ENCODE results near the gene CAMKK1.

Gene CAMKK1

DNA sequence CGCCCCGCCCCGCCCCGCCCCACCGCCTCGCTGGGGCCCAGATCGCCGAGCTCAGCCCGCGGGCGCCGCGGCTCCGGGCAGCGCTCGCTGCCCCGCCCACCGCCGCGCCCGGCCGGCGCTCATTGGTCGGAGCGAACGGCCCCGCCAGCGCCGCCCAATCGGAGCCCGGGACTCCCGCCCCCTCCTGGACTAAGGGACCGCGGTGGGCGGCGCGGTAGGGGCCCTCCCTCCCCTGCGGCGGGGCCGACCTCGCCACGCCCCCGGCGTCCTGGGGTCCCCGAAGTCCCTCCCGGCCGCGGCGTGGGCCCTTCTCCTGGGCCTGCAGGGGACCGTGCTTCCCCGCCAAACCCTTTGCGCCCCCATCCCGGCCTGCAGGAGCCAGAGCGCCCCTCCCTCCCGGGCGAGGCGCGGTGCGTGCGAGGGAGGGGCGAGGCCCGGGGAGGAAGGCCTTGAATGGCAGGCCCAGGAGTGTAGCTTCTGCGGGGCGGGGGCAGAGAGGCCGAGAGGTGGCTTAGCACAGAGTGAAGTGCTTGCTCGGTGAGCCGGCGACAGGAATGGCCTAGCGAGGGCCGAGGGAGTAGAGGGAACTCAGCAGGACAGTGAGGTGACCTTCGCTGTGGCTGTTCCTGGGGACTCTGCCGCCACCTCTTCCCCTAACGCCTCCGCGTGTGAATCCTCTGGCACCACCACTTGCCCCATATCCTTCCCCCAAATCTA is at the start of gene CAMKK1:
Gene CAMKK1 (minus strand): TSS at position 51 of the 717 bp plus-strand sequence. CDS start 7,366 bp downstream, outside the sequence.
- peak; percentile 75 to 77 for DNase-seq

DNA sequence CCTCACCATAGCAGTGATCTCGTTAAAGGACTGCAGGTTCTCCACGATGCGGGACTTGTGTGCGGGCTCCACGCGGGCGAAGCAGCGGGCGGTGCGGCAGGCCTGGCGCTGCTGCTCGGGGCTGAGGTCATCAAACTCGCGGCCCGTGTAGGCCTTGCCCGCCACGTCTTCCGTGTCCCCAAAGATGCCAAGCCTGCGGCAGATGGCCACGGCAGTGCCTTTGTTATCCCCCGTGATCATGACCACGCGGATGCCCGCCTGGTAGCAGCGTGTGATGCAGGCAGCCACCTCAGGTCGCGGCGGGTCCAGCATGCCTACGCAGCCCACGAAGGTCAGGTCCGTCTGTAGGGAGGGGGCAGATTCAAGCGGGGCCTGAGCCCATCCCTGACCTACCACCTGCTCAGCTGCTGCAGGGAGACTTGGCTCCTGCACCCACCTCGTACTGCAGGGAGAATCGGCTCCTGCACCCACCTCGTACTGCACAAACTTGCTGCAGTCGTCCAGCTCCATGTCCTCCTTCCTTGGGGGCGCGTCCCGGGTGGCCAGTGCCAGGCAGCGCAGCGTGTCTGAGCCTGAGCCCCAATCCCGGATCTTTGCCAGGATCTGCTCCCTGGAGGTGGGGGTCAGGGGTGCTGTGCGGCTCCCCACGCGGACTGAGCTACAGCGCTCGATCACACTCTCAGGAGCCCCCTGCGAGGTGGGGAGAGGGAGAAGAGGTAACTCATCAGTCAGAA is 48.3 kb upstream of the CAMKK1 start:
- DNase-seq: no peak

DNA sequence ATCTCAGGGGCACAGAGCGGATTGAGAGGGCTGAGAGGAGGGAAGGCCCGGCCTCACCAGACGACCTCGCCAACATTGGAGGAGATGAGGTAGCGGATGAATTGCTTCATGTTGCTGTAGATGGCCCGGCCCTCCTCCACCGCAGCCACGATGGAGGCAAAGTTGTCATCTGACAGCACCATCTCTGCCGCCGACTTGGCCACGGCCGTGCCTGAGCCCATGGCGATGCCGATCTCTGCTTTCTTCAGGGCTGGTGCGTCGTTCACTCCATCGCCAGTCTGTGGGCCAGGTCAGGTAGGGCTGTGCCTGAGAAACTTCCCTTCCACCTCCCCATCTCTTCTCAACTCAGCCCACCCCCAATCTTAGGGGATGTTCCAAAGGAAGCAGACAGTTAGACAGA is 44.5 kb upstream of the CAMKK1 start:
- DNase-seq: no peak

DNA sequence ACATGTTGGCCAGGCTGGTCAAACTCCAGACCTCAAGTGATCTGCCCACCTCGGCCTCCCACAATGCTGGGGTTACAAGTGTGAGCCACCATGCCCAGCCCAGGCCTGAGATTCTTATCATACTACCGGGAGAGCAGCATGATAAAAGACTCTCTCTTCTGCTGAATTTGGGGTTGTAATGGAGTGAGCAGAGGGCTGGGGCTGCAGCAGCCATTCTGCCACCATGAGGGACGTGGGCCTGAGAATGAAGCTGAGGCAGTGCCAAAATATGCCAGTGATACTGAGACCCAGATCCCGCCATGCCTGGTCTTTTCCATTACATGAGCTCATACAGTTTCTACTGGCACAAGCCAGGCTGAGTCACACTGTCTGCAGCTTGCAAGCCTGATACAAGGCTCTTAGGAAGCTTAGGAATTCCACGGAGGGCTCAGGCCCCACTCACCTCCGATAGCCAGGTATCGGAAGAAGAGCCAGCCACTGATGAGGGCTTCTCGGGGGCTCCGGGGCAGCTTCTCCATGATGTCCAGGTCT is 43.0 kb upstream of the CAMKK1 start:
- DNase-seq: no peak

DNA sequence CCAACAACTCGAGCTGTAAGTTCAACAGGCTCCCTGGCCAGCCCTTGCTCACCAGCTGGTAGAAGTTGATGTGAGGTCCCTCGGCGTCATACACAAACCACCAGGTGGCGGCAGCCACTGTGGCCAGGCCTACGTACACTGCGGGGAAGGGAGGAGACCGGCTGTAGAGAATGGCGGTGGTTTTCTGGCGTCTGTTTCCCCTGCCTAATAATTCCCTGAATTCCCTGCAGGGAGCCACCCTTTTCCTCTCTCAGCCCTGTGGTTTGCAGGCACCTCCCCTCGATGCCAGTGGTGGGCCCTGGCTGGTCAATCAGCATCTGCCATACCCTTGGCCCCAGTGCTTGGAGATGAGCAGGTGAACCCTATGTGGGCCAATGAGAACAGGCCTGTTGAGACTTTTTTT is 42.3 kb upstream of the CAMKK1 start:
- peak; percentile 38 to 52 for DNase-seq

DNA sequence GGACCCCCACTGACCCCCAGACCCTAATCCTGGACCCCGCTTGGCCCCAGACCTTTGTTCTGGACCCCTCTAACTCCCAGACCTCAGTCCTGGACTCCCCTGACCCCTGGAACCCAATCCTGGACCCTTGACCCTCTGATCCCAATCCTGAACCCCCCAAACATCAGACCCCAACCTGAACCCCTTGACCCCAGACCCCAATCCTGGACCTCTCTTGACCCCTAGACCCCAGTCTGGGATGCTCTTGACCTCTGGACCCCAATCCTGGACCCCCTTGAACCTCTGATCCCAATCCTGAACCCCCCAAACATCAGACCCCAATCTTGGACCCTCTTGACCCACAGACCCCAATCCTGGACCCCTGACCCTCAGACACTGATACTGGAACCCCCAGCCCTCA is 36.9 kb upstream of the CAMKK1 start:
- DNase-seq: no peak

DNA sequence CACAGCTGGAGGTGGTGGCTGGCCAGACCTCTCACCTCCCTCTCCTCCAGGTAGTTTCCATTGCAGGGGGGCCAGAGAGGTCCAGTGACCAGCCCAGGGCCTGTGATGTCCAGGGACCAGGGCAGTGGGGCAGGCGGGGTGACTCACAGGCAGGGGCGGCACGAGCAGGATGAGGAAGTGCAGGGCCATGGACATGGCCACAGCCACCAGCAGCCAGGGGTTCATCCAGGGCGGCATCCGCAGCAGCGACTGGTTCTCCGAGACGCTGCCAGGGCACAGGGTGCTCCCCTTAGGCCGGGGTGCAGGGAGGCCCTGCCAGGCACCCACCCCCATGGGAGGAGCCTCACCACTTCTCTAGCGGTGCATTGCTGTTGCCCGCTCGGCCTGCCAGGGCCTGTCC is 36.3 kb upstream of the CAMKK1 start:
- no peak for DNase-seq

DNA sequence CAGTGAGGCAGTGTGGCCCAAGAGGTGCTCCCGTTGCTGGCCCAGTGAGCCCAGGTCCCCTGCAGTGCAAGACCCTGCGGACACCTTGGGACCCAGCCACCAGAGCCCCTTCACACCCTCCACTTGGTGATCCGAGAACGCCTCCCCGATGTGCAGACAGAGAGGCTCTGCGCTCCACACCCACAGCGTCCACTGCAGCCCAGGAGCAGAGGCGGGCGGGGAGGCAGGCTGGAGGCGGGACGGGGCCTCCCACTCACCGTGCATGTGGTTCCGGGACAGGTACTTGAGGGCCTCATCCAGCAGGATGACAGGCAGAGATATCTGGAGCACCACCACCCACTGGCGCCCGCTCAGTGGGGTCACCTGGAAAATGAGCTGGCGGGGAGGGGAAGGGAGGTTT is 35.6 kb upstream of the CAMKK1 start:
- DNase-seq: no peak

DNA sequence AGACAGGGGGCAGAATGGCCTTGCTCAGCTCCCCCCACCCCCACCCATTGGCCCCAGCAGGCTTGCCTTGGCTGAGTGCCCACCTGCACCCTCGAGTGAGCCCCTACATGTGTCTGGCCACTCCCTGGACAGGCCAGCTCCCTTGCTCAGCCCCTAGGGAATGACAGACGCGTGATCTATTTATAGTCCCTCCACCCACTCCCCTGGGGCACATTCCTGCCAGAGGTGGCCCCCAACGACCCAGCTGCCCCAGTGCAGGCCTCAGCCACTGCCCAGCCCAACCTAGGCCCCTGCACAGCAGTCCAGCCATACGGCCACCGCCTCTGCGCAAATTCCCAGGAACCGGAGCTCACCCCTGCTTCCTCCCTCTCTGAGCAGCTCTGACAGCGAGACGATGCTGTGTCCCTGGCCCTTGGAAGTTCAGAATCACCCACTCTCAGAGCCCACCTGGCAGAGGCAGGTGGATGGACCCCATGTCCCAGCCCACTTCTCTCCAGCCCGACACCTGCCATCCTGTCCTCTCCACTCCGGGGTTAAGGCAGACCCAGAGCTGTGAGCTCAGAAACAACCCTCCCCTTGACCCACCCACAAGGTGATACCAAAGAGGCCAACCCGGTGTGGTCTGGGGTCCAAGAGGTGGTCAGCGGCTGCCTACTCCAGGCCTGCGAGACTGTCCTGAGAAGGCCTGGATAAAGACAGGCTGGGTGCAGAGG is 34.9 kb upstream of the CAMKK1 start:
- DNase-seq: no peak

DNA sequence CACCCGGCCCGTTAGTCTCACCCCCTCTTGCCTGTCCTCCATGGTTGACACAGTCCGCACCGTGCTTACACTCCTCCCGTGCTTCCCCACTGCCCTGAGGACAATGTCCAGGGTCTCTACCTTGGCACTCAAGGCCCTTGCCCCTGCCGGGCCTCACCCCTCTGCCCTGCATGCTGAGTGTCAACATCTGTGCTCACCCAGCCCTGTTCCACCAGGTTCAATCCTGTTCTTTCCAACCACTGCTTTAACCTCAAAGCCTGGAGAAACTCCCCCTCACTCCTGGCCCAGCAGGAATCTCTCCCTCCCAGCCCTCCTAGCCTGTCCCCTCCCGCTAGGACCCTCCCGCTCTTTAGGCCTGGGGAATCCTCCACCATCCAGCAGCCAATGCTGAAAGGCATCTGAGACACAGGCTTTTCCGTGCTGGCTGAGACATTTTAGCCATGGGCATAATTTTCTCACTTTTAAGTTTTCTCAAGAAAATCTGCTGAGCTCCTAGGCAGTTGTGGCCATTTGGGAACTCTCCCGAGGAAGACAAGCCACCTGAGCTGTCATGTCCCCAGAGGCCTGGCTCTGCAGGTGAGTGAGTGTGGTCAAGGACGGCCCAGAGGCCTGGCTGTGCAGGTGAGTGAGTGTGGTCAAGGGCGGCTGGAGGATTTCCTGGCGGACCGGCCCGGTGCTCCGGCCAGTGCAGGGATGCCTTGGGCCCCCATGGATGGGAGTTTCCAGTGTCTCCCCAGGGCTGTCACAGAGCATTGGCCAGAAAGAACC is 34.2 kb upstream of the CAMKK1 start:
- DNase-seq: no peak

DNA sequence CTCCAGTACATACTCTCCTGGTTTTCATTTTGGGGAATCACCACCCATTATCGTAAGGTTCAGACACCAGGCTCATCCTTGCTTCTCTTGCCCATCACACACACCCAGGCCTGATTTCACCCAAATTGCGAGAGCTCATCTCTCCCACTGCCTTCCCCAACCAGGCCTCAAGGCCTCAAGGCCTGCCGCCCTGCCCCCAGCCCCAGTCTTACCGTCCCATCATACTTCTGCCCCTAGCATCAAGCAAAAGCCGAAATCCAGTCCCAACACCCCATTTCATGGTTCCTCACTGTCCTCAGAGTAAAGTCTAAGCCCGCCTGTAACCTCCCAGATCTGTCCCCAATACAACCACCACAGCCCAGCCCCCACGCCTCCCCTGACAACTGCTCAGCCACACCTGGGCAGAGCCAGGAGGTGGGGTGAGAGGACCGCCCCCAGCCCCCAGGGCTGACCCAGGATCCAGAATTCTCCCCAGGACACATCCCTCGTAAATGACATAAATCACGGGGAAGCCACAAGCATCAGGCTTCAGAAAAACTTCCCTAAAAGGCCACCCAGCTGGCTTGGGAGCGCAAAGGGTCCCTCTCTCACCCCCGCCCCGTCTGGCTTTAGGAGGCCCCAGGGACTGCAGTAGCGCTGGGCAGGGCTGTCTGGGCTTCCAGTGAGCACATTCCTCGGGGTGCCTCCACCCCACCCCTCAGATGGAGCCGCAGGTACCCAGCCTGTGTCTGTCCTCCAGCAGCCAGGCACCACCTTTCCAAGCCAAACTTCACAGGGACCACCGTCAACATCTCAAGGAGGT is 33.0 kb upstream of the CAMKK1 start:
- no peak for DNase-seq

DNA sequence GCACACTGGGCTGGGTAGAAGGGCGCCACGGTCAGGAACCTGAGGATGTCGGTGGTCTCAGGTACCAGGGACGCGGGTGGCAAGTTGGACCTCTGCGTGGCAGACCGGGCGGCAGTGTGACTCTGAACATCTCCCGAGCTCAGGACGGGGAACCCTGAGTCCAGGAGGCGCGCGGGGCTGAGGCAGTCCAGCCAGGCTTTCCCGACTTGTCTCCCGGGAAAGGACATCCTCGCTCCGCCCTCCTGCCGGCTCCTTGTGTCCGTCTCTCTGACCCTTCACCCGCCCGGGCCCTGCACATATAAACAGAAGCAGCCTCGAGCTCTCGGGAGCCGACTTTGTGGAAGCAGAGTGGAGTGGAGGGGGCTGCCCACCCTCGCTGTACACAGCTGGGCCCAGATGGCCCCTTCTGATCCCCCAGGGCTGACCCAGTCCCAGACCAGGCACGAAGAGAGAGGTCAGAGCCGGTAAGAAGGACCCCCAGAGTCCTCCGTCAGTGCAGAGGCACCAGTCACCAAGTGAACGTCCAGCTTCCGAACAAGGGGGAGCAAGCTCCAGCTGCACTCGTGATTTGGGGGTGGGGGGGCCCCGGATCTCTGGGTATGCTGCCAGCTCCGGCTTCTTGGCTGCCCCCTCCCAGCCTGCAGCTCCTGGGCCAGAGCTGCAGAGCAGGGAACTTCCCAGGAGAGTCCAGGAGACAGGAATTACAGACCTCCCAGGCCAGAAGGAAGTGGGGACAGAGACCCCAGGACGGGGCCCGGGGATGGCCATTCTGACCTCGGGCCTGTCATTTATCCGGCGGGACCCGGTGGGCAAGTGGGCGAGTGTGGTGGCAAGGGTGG is 31.9 kb upstream of the CAMKK1 start:
- no peak for DNase-seq

DNA sequence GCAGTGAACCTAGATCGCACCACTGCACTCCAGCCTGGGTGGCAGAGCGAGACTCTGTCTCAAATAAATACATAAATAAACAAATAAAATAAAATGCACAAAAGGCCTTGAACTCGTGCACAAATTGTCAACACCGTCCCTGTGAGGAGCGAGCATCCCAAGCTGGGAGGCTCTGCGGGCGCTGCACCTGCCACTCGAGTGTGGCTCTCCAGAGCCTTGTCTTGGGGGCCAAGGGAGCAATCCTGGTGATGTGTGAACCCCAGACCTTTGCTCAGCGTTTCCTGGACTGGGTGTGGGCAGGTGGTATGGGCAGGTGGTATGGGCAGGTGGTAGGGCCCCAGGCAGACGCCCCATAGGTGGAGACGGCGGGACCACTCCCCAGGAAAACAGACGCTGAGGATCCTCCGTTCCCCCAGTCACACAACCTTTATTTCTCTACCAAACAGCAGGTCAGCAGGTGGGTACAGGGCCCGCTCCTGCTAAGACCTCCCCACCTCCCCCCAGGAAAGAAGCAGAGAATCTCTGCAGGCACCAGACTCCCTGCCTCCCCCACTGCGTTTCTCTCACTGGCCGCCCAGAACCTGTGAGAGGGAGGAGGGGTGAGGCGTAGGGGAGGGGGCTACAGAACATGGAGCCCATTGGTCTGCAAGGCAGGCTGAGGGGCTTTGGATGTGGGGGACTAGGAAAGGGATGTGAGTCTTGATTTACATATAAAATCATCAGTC is 30.8 kb upstream of the CAMKK1 start:
- no peak for DNase-seq

DNA sequence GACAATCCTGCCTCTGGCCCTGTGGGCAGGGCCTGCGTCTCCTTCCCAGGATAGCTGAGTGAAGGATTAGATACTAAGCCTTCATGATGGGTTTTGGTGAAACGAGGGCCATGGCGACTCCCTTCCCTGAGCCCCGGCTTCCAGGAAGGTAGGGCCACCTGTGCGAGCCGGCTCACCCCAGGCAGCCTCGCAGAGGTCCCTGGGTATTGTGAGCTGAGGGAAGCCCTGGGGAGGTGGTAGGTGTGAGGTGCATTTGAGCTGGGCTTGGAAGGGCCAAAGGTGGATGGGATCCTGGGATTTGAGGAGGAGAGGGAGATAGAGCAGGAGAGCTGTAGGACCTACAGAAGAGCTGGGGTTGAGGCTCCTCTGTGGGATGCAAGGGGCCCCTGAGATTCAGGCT is 29.9 kb upstream of the CAMKK1 start:
- DNase-seq: no peak

DNA sequence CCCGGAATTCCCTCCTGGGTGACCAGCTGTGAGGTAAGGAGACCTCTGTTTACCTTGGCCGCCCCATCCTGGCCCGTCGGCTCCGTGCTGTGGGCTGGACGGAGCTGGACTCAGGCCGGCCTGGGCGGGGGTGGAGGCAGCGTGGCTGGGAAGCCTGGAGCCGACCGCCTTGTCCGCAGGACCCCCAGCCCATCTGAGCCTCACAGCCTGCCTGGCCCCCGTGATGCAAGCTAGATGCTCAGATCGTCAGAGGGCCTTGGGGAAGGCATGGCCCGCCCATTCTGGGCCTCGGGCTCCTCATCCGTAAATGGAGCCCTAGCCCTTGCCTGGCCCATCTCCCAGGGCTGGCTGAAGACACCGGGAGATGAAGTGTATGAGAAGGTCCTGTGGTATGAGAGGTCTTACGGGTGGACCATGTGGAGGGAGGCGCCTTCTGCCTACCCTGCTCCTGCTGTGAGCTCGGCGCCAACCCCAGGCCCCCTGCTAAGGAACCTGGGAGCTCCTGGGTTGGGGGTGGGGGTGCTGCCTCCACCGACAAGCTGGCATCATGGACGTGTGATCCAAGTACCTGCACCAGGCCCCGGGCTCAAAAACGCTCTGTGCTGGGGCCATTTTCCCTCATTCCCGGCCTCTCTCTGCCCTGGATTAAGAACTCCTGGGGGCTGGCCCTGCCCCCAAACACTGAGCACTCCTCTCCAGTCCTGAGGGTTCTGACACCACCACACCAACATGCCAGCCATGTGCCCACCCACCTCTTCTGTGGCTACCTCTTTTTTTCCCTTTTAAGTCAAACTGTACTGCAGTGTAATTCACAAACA is 28.9 kb upstream of the CAMKK1 start:
- no peak for DNase-seq

DNA sequence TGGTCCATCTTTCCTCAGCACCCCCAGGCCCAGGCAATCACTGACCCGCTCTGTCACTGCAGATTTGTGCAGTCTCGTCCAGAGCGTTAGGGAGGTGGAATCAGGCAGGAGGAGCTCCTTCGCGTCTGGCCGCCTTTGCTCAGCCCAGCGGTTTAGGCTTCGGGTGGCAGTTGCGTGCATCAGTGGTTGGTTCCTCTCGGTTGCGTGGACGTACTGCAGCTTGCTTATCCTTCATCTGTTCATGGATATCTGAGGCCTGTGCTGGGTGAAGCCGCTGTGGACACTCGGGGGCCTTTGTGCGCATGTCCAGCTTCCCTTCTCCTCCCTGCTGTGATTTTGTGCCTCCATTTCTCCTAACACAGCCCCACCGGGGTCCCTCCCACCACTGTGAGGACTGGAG is 28.2 kb upstream of the CAMKK1 start:
- no peak for DNase-seq

DNA sequence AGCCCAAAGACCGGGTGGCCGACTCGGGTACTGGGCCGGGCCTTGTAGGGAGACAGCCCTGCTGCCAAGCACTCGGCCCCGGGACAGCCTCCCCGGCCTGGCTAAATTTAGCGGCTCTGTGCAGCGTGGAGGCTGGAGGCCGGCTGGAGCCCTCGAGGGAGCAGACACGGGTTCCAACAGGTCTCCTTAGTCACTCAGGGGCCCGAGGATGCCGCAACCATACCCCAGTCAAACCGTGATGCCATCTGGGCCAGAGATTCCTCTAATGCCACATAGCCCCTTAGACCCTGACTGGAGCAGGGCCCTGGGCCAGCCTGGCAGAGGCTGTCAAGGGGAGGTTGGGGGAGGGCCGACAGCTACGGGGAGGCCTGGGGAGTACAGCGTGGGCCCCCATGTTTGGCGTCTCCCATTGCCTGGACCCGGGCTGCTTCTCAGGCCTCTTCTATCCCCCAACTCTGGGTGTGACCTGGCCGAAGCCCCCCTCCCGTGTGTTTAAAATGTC is 26.3 kb upstream of the CAMKK1 start:
- no peak for DNase-seq

DNA sequence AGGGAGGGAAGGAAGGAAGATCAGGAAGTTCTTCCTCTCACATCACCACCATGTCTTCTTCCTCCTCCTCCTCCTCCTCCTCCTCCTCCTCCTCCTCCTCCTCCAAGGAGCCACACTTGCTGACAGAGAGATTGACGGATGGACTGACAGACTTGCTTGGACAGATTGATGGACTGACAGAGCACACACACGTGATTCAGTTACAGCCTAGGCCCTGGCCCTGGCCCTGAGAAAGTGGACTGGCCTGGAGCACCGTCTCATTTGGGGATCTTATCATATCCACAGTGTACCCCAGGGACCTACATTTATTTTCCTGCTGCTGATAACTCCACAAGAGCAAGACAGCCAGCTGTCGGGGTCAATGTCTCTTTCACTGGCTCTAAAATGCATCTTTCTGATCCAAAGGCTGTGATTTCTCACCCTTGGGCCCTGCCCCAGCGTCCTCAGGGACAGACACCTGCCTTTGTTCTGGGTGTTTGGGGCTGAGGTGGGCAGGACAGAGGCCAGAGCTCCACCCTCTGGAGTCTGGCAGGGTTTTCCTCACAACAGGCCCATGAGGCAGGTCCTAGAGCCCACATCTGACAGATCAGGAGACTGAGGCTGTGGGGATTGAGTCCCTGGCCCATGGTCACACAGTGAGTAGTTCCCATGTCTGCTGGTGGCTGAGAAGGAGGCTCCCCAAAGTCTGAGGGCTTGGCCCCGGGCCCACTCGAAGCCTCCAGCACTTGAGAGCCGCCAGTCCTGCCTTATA is 25.7 kb upstream of the CAMKK1 start:
- DNase-seq: no peak

Measured in NCI-H2081 (cell line).